Esophagus squamous epithelium (tissue), 4 donors: ENCODE results near the gene FAM124A.

Source experiments
- CTCF ChIP-seq, 6 experiments: fragments of 450-650 bp in 4 of 6; fragments of 200-600 bp in 2 of 6; sonication (generic) in 2 of 6; IDR thresholded peaks; one replicate each; pipeline ENCODE4 v1.5.1; 2016 to 2019; ENCODE audit warnings: antibody characterized with exemption in 6 of 6, mild to moderate bottlenecking in 4 of 6, moderate library complexity in 4 of 6
- POLR2A ChIP-seq, 4 donors: fragments of 450-650 bp; IDR thresholded peaks; one replicate each; pipeline ENCODE4 v1.6.1; 2017; ENCODE audit warnings: antibody characterized with exemption in 4 of 4, mild to moderate bottlenecking in 4 of 4, moderate library complexity in 3 of 4

- no peak for TF ChIP-seq CTCF (IDR thresholded peaks at IDR 0.05)
- TF ChIP-seq POLR2A (IDR thresholded peaks at IDR 0.05), result no peak
Measured at GRCh38 chr13:51175021-51175420, 47.2 kb upstream of the FAM124A start.
